G401.6 (cell line): ENCODE data around the gene RANBP17.
"Not testable (repeated sequence)": the region's sequence is repeated elsewhere in the genome, so short reads cannot be mapped to it uniquely, and the experiment has no call there.

Experiments used
- FAIRE-seq: peaks from 2 replicates; lab custom pipeline; 2012; peaks lifted over from hg19 to GRCh38; lab: Jason Lieb, UNC

Gene RANBP17

DNA sequence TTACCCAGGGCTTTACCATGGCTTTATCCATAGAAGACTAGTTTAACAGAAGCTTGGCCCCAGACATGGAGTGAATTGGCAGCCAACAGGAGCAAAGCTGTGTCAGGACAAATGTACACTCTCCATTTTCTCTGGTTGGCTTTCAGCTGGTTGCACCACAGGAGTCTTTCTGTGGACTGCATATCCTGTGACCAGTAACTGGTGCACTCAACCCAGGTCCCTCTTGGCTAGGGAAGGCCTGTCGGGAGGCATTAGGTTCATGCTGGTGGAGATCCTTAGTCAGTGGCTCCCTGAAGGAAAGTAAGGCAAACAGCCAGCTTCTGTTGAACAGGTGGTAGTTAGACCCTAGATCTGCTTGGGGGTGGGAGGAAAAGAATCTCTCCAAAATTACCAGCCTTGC is 300.3 kb downstream of the RANBP17 start:
- FAIRE-seq, result no peak

DNA sequence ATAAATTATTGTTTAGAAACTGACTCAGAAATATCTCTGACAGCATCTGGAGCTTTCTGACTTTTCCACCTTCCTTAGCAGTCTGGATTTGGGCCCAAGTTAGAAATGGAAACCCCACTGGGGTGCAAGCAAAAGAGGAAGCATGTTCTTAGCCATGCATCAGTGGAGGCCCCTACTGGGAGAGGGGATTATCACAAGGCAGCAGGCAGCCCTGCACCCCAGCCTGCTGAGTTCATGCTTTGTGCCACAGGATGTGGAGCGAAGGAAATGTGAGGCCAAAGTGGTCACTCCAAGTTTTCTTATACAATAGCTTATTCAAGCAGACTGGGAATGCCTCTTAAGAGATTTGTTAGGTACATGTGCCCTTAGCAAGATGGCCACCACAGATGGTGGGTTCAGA is 300.8 kb downstream of the RANBP17 start:
- no peak for FAIRE-seq

DNA sequence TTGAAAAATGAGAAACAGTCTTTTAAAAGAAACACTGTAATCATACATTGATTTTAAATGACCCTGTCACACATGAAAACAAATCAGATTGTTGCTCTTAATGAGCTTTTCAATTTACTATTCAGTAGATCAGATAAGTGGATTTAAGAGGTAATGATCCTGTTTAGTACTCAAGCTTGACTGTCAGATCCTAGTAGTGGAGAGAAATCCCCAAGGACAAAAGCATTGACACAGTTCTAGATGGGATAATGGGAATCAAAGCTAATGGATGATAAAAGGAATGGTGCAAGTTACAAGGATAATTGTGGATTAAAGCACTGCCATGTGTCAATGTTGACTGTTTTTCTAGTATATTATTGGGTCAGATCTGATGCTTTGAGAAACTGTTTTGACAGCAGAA is 304.9 kb downstream of the RANBP17 start:
- FAIRE-seq, result no peak

DNA sequence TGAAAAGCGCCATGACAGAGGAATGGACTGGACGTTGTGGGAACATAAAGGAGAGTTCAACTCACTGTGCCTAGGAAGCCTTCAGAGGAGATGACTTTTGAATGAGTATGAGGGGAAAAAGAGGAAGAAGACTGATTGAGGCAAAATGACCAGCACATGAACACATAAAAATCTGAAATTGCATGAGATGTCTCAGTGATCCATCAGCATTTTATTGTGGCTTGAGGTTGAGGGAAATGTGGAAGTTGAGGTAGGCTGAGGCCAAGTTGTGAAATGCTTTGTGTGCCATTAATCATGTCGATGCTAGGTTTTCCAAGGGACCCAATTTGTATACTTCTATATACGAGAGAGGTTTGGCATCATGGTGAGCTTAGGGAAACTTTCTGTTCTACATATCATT is 306.4 kb downstream of the RANBP17 start:
- FAIRE-seq, result no peak

DNA sequence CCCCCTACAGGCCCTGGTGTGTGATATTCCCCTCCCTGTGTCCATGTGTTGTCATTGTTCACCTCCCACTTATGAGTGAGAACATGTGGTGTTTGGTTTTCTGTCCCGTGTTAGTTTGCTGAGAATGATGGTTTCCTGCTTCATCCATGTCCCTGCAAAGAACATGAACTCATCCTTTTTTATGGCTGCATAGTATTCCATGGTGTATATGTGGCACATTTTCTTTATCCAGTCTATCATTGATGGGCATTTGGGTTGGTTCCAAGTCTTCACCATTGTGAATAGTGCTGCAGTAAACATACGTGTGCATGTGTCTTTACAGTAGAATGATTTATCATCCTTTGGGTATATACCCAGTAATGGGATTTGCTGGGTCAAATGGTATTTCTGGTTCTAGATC is 313.1 kb downstream of the RANBP17 start:
- FAIRE-seq, result not testable (repeated sequence)

DNA sequence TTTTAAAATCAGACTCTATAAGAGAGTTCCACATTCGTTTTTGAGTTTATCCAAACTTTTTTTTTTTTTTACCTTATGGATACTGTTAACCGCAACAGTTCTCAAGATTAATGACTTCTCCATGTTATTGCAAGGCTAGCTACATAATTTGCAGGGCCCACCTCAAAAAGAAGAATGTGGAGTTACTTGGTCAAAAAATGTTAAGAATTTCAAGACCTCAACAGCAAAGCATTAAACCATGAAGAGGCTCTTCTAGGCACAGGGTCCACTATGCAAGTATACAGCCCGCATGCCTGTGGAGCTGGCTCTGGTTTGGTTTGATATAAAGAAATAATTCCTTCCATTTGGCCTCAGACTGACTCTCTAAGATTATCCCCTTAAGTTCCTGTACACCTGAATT is 313.9 kb downstream of the RANBP17 start:
- FAIRE-seq, result no peak

DNA sequence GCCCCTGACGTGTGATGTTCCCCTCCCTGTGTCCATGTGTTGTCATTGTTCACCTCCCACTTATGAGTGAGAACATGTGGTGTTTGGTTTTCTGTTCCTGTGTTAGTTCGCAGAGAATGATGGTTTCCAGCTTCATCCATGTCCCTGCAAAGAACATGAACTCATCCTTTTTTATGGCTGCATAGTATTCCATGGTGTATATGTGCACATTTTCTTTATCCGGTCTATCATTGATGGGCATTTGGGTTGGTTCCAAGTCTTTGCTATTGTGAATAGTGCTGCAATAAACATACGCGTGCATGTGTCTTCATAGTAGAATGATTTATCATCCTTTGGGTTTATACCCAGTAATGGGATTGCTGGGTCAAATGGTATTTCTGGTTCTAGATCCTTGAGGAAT is 316.4 kb downstream of the RANBP17 start:
- not testable (repeated sequence) for FAIRE-seq

DNA sequence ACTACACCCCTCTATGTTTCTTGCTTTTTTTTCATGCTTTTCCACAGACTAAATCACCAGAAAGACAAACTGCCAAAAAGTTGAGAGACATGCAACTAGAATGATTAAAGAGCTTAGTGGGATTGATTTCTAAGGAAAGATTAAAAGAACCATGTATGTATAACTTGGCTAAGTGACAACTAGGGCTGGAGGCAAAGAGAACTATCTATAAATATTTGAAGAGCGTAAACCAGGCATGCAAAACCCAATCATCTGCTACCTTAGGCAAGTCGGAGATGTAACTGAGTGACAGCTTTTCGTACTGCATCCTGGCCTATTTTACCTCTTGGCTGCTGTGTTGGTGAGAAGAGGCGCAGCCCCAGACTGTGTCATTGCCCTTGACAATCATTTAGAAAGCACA is 326.2 kb downstream of the RANBP17 start:
- no peak for FAIRE-seq

DNA sequence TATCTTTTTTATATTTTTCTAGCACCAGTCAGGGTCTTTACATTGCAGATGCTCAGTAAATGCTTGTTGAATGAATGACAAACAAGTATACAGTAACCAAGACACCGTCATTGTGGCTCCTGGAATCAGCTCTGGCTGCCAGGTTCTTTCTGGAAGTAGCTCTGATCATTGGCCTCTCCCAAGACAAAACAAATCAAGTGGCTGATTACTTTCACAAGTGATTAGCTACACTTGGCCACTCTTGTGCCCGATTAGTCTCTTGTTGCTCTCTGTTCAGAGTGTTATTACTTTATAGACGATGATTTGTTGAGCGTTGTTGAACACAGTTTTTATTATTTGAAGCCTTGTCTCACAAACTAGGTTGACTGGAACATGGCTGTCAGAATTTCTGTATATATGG is 327.6 kb downstream of the RANBP17 start:
- no peak for FAIRE-seq

DNA sequence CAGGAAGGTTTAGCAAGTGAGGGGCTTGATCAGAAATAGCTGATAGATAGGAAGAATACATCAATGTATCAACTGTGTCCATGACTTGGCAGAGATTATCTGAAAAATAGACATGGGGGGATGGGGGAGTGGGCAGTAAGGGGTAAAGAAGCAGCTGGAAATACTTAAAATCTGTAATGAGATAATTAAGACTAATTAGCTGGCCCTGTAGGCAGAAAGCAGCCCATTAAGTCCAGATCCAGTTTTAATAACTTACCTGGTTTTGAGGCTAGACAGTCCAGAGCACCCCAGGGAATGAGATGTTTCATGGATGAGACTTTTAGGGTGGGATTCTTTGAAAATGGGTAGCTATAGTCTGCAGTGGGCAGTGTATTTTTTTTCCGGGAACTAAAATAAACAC is 330.3 kb downstream of the RANBP17 start:
- no peak for FAIRE-seq

DNA sequence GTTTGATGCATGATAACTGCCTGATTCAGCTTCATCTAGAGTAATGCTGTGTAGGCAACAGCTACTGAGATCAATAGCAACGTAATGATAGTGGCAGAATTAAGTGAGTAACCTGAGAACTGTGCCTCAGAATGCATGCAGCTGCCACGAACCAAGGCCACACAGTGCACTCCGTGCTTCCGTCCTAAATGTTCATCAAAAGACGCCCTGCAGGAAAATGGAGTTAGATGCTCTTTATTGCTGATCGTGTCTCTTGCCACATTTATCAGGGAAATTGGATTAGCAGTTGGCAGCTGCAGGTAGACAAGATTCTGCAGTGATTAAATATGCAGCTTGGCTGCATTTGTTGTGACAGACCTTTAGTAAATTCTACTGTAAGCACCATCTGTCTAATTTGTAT is 339.5 kb downstream of the RANBP17 start:
- FAIRE-seq, result no peak

DNA sequence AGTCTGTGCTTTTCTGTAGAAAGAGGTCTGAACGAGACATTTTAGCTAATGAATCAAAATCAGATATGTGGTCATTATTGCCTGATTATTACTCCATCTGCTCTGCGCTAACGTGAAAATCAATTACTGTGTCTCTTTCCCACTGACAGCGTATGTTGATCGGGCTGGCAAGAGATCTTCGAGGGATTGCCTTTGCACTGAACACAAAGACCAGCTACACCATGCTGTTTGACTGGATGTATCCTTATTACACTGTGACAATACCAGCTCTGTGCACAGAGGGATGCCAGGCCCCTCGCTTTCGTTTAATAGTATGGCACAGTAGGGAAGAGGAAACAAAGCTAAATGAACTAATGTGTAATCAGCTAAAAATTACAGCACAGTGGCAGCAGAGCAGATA is 343.6 kb downstream of the RANBP17 start:
- no peak for FAIRE-seq

DNA sequence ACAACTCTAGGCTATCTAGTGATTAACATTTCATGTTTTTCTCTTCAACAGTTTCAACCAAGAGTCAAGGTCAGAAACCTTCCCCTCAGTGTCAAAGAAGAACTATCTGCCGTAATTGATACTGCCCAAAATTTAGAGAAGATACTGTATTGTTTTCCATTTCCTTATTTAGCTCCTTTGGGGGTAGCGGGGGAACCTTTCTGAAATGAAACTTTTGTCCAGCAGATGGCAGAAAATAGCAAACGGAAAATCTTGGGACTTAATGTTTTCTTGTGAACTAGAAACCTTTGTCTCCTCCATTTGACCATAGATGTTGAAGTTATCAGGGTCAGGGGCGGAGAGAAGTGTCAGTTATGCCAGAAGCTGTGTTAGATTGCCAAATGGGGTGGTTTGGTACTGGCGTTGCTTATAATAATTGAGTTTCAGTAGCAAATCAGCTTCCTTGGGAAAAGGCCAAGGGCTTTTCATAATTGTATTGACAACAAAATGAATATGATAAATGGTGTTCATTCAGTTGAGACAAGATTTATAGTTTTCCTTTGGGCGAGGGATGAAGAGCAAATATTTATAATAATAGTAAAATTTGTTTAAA is 345.5 kb downstream of the RANBP17 start:
- peak; percentile 91 for FAIRE-seq

DNA sequence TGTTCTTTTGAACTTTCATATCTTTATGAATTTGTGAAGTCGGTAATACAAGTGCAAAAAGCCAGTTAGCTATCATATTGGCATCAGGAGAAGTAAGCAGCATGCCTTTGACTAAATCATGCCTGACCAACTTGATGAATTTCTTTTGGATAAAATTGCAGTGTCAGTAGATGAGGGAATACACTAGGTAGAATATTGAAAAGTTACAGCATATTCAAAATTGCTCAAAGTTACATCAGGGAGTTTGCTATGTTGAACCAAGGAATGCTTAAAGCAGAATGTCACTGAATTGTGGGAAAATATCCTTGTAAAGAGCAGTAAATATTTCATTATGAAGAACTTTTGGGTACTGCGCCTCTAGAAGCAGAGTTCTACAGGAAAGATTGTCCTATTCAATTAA is 360.1 kb downstream of the RANBP17 start:
- no peak for FAIRE-seq

DNA sequence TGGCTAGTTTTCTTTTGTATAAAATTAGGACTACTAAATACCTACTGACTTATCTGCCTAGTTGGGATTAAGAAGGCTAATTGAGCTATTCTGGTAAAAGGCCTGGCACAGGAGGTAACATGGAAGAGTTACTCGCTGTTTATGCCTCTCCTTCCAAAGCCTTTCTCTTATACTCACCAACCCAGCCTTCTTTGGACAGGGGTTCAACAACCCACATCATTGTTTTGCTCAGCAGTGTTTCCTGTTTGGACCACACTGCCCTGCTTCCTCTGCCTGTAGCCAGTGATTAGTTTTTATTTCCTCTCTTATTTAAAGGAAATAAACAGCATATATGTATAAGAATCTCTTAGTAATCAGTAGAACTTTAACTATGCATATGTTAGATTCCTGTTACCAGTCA is 362.1 kb downstream of the RANBP17 start:
- no peak for FAIRE-seq

DNA sequence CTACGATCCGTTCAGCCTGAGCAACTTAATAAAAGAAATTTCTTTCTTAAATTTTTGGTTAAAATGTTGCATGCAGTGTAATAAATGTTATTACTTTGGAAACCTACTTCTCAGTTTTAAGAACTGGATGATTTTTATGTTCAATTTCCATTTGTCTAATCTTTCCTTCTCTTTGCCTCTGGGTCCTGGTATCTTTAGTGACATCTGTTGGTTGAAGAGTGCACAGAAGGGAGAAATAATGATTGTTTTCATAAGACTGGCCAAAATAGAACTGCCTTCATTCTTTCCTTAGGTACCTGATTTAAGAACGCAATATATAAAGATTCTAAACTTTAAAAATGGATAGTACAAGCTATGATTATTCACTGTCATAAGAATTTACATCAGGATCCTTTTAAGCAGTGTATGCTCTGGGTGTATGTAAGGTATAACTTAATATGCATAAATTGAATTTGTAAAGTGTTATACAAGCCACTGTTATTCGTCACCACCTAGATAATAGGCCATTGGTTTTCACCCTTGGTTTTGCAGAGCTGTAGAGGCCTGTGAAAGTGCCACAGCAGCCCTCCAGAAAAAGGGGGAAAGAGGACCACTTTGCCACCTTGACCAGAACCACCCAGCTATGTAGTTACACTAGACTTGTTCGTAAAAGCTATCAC is 364.4 kb downstream of the RANBP17 start:
- FAIRE-seq, result peak; percentile 52

DNA sequence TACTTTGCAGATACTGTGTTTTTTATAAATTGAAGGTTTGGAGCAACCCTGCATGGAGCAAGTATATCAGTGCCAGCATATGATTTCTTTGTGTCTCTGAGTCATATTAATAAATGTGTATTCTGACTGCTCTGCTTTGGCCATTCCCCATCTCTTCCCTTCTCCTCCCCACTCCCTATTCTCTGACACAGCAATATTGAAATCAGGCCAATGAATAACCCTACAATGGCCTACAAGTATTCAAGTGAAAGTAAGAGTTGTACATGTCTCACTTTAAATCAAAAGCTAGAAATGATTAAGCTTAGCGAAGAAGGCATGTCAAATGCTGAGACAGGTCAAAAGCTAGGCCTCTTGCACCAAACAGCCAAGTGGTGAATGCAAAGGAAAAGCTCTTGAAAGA is 365.0 kb downstream of the RANBP17 start:
- FAIRE-seq, result no peak

DNA sequence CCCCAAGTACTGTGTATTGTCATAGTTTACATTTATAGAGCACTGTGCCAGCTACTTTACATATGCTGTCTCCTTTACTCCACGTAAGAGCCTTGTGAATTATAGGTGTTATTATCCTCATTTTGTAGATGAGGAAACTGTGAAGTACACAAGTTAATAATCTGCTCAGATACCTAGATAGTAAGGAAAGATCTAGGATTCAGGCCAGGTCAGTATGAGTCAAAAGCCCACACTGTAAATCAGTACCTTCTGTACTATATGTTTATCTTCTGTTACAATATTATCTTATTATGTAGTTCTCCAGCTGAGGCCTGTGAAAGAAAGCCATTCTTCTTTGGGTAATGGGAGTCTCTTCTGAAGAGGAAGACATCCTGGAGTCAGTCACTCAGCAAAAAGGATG is 374.8 kb downstream of the RANBP17 start:
- no peak for FAIRE-seq

DNA sequence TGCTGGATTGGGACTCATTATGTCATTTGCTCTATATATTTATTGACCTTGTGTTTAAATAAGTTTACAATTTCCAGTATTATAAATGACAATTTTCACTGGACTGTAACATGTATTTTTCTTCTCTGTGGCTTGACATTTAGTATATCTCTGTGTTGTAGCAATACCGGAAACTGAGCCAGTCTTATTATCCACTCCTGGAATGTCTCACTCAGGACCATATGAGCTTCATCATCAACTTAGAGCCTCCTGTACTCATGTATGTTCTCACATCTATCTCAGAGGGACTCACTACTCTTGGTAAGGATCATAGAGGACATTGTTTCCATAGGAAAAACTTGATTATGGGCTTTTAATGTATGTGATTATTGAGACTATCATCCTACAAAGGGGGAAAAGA is 380.7 kb downstream of the RANBP17 start:
- FAIRE-seq, result no peak

DNA sequence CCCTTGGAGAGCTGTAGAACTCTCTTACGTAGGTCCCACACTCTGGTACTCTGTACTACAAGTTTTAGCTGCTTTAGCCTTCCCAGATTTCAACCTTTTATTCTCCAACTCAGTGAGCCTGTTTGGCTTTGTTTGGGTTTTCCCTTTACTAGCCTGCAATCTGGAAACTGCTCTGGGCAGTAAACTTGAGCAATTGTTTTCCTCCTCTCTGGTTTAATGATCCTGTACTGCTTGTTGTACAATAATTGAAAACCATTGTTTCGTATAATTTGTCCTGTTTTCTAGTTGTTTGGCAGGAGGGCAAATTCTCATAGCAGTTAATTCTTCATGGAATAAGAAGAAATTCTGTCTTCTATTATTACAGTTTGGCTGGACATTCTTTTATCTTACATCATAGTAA is 384.4 kb downstream of the RANBP17 start:
- FAIRE-seq, result no peak

DNA sequence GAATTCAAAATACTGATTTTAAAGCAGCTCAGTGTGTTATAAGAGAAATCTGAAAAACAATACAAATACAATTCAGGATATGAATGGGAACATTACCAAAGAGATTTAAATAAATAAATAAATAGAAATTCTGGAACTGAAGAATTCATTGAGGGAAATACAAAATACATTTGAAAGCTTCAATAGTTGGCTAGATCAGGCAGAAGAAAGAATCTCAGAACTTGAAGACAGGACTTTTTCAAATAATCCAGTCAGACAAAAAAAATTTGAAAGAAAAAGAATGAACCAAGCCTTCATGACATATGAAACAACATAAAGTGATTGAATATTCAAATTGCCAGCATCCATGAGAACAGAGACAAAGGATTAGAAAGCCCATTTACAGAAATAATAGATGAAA is 387.6 kb downstream of the RANBP17 start:
- FAIRE-seq, result peak; percentile 41

DNA sequence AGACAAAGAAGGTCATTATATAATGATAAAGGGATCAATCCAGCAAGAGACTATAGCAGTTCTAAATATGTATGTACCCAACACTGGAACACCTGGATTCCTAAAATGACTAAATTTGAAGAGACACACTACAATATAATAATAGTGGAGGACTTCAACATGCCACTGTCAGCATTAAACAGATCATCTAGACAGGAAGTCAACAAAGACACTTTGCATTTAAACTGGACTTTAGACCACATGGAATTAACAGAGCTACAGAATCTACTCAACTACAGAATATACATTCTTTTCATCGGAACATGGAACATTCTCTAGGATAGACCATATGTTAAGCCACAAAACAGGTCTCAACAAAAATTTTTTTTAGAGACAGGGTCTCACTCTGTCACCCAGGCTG is 388.9 kb downstream of the RANBP17 start:
- no peak for FAIRE-seq

DNA sequence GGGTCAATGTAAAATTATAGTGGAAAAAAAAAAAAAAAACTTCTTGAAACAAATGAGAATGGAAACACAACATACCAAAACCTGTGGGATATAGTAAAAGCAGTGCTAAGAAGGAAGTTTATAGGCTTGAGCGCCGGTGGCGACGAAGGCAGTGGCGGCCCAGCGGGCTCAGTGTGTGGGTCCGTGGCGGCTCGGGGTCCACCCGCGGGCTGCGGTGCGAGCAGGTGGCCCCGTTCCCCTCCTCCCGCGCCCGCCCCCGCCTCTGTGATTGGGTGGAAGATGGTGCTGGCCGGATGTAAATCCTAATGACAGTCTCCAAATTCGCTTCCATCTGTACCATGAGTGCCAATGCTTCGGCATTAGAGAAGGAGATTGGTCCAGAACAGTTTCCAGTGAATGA is 389.7 kb downstream of the RANBP17 start:
- FAIRE-seq, result no peak

DNA sequence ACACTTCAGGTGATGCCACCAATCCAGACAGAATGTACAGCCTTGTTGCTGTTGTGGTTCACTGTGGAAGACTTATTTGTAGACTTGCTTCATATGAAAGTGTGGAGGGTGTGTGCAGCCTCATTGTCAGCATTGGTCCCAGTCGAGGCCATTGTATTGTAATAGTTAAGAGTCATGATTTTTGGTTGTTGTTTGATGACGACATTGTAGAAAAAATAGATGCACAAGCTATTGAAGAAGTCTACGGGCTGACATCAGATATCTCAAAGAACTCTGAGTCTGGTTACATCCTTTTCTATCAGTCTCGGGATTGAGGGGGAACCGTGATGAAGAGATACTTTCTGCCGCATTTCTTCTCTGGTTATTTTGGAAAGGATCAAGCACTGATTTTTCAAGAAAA is 390.9 kb downstream of the RANBP17 start:
- no peak for FAIRE-seq
